Stimulated activated CD8-positive, alpha-beta memory T cell treated with anti-CD3 and anti-CD28 coated beads, Interleukin-12 subunit alpha, Interleukin-12 subunit beta, amount 100 ng/mL, for 1 hour (primary cell): ENCODE measurements around the gene TRIM41.
"Not testable (repeated sequence)": the region's sequence is repeated elsewhere in the genome, so short reads cannot be mapped to it uniquely, and the experiment has no call there.

Experiments used
- DNase-seq: peaks from one replicate; pipeline ENCODE4 v3.0.0-alpha.2; 2020; ENCODE audit warnings: low read depth

Gene TRIM41

DNA sequence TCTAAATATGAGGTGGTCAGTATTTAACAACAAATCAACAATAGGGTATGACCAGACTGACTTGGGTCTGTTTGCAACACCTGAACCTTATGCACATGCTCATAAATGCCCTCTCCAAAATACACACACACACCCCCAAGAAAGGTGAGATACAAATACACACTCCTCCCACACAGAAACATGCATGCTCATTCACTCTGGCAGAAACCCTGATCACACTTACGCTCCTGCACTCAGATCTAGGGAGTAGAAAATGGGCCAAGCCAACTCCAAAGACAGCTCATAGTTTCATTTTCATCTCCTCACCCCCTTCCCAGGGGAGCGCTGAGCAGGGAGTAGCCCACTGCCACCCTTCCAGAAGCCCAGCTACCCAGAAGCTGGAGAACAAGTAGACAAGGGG, 29.4 kb upstream of the TRIM41 start:
- DNase-seq: no peak

DNA sequence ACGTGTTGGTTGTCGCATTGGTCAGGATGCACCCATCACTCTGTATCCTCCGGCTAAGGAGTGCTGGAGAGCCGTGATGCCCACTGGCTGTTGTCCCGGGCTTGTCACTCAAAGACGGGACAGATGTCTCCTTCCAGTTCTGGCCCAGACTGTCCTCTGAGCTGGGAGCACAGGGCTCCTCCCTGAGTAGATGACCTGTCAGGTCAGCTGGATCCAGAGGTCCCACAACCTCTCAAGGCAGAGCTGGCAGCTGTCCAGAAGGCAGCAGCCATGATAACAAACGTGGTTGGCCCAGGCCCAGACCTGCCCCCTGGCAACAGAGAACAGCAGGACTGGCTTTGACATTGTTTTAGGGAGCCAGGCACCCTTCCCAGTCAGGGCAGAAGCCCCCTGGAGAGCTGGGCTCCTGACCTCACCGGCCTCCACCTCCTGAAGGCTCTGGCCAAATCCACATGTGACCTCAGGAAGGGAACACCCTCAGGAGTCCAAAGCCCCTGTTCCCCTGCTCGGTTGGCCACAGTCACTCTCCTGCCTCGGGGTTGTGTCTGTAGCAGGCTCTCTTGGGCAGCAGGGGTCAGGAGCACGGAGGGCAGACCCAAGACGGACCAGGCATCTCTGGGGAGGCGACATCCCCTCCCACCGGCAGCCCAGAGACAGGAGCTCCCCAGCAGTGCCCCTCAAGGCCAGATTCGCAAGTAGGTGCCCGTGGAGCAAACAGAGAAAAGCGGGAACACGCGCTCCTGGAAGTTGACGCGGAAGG, 28.4 kb upstream of the TRIM41 start:
- DNase-seq: no peak

DNA sequence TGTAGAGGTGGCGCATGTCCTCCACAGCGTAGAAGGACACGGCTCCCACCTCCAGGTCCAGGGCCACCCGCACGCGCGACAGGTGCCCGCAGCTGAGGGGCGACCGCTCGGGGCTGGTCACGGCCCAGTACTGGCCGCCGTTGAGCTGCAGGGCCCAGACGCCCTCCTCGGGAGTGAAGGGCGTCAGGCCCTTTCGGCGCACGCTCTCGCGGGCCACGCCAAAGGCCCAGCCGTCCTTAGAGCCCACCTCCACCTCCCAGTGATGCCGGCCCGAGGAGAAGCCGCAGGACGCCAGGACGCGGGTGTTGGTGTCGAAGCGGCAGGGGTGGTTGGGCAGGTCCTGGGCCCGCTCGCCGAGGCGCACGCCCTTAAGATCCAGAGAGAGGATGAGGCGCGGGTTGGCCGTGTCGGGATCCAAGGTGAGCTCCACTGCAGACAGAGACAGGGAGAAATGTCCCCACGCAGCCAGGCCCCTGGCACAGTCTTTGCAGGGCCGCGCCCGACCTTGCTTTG, 27.8 kb upstream of the TRIM41 start:
- DNase-seq: no peak

GRCh38 chr5:181197326-181197951, 25.6 kb upstream of the TRIM41 start:
- DNase-seq: no peak

GRCh38 chr5:181198106-181198685, 24.9 kb upstream of the TRIM41 start:
- no peak for DNase-seq

GRCh38 chr5:181198905-181199519, 24.1 kb upstream of the TRIM41 start:
- no peak for DNase-seq

GRCh38 chr5:181199881-181200638, 23.0 kb upstream of the TRIM41 start:
- no peak for DNase-seq

- DNase-seq: no peak
These were observed 22.3 kb upstream of the TRIM41 start for GRCh38 chr5:181200816-181201215.

GRCh38 chr5:181203093-181203711, 19.9 kb upstream of the TRIM41 start:
- DNase-seq: no peak

DNA sequence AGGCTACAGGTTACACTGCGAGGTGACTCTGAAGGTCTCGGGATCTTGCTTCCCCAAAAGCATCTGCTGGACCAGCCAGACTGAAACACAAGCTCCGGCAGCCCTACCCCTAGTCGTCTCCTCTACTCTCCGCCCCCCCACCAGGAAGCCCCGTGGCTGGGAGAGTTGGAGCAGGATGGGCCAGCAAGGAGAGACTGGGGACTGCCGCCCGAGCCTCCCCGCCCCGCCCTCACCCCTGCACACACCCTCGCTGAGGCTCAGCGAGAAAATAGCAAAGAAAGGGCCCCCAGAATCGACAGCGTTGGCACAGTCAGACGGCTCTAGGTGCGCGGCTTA, 19.3 kb upstream of the TRIM41 start:
- DNase-seq: no peak

- DNase-seq: no peak
These were observed 18.8 kb upstream of the TRIM41 start for GRCh38 chr5:181204113-181204825.

DNA sequence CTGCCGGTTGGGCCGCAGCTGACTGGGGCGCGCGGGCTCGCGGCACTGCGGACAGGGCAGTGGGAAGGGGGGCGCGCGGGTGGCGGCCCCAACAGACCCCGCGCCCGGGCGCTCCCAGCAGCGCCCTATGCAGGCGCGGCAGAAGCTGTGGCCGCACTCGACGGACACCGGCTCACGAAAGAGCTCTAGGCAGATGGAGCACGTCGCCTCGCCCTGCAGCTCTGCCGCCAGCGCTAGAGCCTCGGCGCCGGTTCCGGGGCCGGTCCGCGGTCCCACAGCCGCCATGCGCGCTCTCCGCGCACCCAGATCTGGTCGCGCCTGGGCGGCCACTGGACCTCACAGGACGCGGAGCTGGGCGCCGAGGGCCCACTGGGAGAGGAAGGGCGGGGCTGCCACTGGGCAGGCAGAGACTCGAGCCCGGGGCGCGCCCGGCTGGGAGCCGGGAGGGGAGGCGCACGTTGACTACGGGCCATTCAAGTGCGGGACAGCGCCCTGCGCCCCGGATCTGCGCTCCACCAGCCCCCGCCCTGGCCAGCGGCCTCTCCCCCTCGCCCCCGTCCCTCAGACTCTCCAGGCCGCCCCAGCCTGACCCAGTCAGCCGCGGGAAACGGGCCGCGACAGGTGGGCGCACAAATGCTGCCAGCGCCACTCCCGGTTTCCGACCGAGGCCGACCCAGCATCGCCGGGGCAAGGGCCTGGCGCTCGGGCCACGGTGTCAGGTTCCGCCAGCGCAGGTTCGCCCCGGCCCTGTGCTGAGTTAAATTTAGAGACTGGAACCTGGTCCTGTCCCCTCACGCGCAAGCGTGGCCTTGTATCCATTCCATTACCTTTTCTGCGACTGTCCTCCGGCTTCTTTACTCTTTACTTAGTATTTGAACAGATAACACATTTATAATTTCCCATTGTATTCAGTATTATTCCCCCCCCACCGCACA, 18.0 kb upstream of the TRIM41 start, which contains the start of gene TRIM7:
TSS of gene TRIM7 (minus strand) at position 371 of the 935 bp plus-strand sequence. CDS start at position 285, 86 bp downstream.
- no peak for DNase-seq

GRCh38 chr5:181205761-181206649, 17.1 kb upstream of the TRIM41 start:
- DNase-seq: no peak

GRCh38 chr5:181207214-181207959, 15.7 kb upstream of the TRIM41 start:
- DNase-seq: no peak

DNA sequence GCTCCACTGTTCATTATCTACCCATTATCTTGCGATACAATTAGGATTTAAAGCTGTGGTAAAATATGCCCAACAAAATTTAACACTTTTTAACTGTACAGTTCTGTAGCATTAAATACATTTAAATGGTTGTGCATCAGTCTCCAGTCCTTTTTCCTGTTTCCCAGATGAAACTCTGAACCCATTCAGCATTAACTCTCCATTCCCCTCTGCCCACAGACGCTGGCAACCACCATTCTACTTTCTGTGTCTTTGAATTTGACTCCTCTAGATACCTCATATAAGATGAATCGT, 15.2 kb upstream of the TRIM41 start:
- DNase-seq: no peak

GRCh38 chr5:181209006-181209405, 14.1 kb upstream of the TRIM41 start:
- not testable (repeated sequence) for DNase-seq

GRCh38 chr5:181210148-181210547, 12.9 kb upstream of the TRIM41 start:
- not testable (repeated sequence) for DNase-seq

GRCh38 chr5:181210698-181211097, 12.4 kb upstream of the TRIM41 start:
- DNase-seq: not testable (repeated sequence)
